Panc1 (cell line): ENCODE results near the gene SSUH2. TPM values are rescaled to one million over a fixed set of nuclear protein-coding genes. Genes with fewer than 3 reads are reported as not detected.

ENCODE experiments used
- ATAC-seq: fragments of 200-7000 bp; cut with Tn5 transposase; 2 replicates; pipeline ENCODE4 v1.9.1; 2020; ENCODE audit warnings: mild to moderate bottlenecking, moderate library complexity
- BruUV-seq: library from RNA; stranded (reverse); fragments of 400-500 nt; replicated peaks from 2 replicates; lab custom pipeline; 2021; lab: Mats Ljungman, UMichigan
- CTCF ChIA-PET: fragments of 300-600 bp; sonication (Branson Sonifier 250); formaldehyde crosslinking; loops from one replicate; lab custom pipeline; 2022; ENCODE audit warnings: antibody characterized with exemption; lab: Charles Lee
- POLR2A ChIA-PET: fragments of 300-600 bp; sonication (Branson Sonifier 250); formaldehyde crosslinking; loops from one replicate; lab custom pipeline; 2022; ENCODE audit warnings: antibody characterized with exemption; lab: Charles Lee
- DNase-seq: peaks from one replicate; pipeline ENCODE4 v3.0.0-alpha.2; 2010; ENCODE audit warnings: low read depth, low spot score
- H3K27ac ChIP-seq: 2 replicates; pipeline ENCODE4 v1.5.1; 2011; ENCODE audit warnings: mild to moderate bottlenecking, low read length, inconsistent platforms
- H3K27me3 ChIP-seq: fragments of 200-500 bp; sonication (Bioruptor generic); 2 replicates; pipeline ENCODE4 v1.6.0; 2014; ENCODE audit warnings: low read length, inconsistent platforms; ENCODE audit not compliant: control insufficient read depth, insufficient read depth
- H3K36me3 ChIP-seq: fragments of 200-500 bp; sonication (Bioruptor generic); 2 replicates; pipeline ENCODE4 v1.5.1; 2014; ENCODE audit warnings: inconsistent platforms, mild to moderate bottlenecking, low read length, moderate library complexity; ENCODE audit not compliant: control insufficient read depth, insufficient read depth
- H3K4me1 ChIP-seq: 2 replicates; pipeline ENCODE4 v1.5.1; 2011; ENCODE audit warnings: inconsistent platforms, mild to moderate bottlenecking, low read length, moderate library complexity; ENCODE audit not compliant: control insufficient read depth, insufficient read depth
- H3K4me3 ChIP-seq, 2 experiments: 2 replicates each; pipeline ENCODE4 v1.5.1; 2011 to 2012; ENCODE audit warnings: low read depth in 2 of 2, low read length in 2 of 2, mild to moderate bottlenecking in 2 of 2, inconsistent platforms in 1 of 2, moderate library complexity in 1 of 2
- H3K9me3 ChIP-seq: fragments of 200-500 bp; sonication (Bioruptor generic); 2 replicates; pipeline ENCODE4 v1.5.1; 2014; ENCODE audit warnings: low read depth, mild to moderate bottlenecking, inconsistent platforms, low read length, moderate library complexity; ENCODE audit not compliant: control insufficient read depth, insufficient read depth
- POLR2AphosphoS5 ChIP-seq: IDR thresholded peaks from 2 replicates; pipeline ENCODE4 v1.6.1; 2012; ENCODE audit warnings: mild to moderate bottlenecking, low read depth, low read length, moderate library complexity
- SIN3A ChIP-seq: IDR thresholded peaks from 2 replicates; pipeline ENCODE4 v1.6.1; 2012; ENCODE audit warnings: low read depth, mild to moderate bottlenecking, low read length, moderate library complexity, borderline replicate concordance; ENCODE audit not compliant: insufficient read depth
- TCF7L2 ChIP-seq: IDR thresholded peaks from 2 replicates; pipeline ENCODE4 v1.6.1; 2011; ENCODE audit warnings: mild to moderate bottlenecking, low read depth, low read length, inconsistent platforms
- in situ Hi-C: cut with HindIII; loops from 2 replicates; pipeline ENCODE4 v1.10.0; 2016; ENCODE audit warnings: low sequenced_read_pairs, low pct_unique_long_range_greater_than_20kb
- intact Hi-C: fragments of 100-400 bp; cut with micrococcal nuclease; formaldehyde crosslinking; loops from one replicate; pipeline ENCODE4 v1.10.0; 2022; ENCODE audit not compliant: unreplicated experiment
- total RNA-seq: library from RNA; stranded (reverse); gene quantifications from one replicate; pipeline ENCODE4 v1.2.1, GENCODE V29; 2021; ENCODE audit not compliant: unreplicated experiment
- TF ChIP-seq, protein P1 (sequence below): fragments of 450-650 bp; IDR thresholded peaks from 2 replicates; pipeline ENCODE4 v1.5.1; 2017; ENCODE audit warnings: mild to moderate bottlenecking
- TF ChIP-seq, protein P2 (sequence below), 2 experiments: IDR thresholded peaks; 2 replicates each; pipeline ENCODE4 v1.6.1; 2011 to 2012; ENCODE audit warnings: low read depth in 2 of 2, control low read depth in 1 of 2, low read length in 1 of 2, mild to moderate bottlenecking in 1 of 2, moderate library complexity in 1 of 2; ENCODE audit not compliant: insufficient read depth in 1 of 2

SSUH2 gene
- total RNA-seq, 1 experiment from 2014 or later = not detected

DNA sequence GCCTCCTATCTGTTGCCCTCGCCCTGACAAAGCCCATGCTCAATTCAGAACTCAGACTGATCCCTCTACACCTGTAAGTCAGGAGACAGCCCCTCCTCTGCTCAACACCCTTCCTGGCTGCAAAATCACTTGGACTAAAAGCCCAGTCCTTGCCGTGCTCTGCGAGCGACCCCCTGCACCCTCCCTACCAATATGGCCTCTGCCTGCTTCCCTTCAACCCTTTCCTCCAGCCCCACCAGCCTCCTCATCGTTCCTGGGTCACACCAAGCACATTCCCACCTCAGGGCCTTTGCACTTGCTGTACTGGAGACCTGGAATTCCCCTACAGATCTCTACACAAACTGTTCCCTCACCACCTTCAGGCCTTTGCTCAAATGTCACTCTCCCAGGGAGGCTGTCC is 5.2 kb upstream of the SSUH2 start:
- no peak overlapping the region for H3K4me3 ChIP-seq
- no peak overlapping the region for H3K27ac ChIP-seq
- in situ Hi-C loops (no loop called here), intact Hi-C loops (no loop called here)
- no peaks in the 10 kb centered on the region for H3K9me3 ChIP-seq
- H3K27me3 ChIP-seq = no peaks in the 10 kb centered on the region
- ChIA-PET CTCF (no interaction called here), POLR2A (no interaction called here)
- no peak for DNase-seq
- no peak for ATAC-seq
- BruUV-seq = no TSS peak
- H3K4me1 ChIP-seq = no peaks in the 10 kb centered on the region; the same call in 1 of the 2 replicates
- H3K36me3 ChIP-seq = no peaks in the 10 kb centered on the region
- TF ChIP-seq, protein P1, sequence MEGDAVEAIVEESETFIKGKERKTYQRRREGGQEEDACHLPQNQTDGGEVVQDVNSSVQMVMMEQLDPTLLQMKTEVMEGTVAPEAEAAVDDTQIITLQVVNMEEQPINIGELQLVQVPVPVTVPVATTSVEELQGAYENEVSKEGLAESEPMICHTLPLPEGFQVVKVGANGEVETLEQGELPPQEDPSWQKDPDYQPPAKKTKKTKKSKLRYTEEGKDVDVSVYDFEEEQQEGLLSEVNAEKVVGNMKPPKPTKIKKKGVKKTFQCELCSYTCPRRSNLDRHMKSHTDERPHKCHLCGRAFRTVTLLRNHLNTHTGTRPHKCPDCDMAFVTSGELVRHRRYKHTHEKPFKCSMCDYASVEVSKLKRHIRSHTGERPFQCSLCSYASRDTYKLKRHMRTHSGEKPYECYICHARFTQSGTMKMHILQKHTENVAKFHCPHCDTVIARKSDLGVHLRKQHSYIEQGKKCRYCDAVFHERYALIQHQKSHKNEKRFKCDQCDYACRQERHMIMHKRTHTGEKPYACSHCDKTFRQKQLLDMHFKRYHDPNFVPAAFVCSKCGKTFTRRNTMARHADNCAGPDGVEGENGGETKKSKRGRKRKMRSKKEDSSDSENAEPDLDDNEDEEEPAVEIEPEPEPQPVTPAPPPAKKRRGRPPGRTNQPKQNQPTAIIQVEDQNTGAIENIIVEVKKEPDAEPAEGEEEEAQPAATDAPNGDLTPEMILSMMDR = no peak
- TF ChIP-seq, protein P2, sequence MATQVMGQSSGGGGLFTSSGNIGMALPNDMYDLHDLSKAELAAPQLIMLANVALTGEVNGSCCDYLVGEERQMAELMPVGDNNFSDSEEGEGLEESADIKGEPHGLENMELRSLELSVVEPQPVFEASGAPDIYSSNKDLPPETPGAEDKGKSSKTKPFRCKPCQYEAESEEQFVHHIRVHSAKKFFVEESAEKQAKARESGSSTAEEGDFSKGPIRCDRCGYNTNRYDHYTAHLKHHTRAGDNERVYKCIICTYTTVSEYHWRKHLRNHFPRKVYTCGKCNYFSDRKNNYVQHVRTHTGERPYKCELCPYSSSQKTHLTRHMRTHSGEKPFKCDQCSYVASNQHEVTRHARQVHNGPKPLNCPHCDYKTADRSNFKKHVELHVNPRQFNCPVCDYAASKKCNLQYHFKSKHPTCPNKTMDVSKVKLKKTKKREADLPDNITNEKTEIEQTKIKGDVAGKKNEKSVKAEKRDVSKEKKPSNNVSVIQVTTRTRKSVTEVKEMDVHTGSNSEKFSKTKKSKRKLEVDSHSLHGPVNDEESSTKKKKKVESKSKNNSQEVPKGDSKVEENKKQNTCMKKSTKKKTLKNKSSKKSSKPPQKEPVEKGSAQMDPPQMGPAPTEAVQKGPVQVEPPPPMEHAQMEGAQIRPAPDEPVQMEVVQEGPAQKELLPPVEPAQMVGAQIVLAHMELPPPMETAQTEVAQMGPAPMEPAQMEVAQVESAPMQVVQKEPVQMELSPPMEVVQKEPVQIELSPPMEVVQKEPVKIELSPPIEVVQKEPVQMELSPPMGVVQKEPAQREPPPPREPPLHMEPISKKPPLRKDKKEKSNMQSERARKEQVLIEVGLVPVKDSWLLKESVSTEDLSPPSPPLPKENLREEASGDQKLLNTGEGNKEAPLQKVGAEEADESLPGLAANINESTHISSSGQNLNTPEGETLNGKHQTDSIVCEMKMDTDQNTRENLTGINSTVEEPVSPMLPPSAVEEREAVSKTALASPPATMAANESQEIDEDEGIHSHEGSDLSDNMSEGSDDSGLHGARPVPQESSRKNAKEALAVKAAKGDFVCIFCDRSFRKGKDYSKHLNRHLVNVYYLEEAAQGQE (IDR thresholded peaks at IDR 0.05; ENCODE audit: insufficient read depth in 1 of 2, low read depth in 2 of 2, low read length in 1 of 2) = no peak
- no peak for TF ChIP-seq TCF7L2
- no peak for TF ChIP-seq SIN3A
- no peak for TF ChIP-seq POLR2AphosphoS5

DNA sequence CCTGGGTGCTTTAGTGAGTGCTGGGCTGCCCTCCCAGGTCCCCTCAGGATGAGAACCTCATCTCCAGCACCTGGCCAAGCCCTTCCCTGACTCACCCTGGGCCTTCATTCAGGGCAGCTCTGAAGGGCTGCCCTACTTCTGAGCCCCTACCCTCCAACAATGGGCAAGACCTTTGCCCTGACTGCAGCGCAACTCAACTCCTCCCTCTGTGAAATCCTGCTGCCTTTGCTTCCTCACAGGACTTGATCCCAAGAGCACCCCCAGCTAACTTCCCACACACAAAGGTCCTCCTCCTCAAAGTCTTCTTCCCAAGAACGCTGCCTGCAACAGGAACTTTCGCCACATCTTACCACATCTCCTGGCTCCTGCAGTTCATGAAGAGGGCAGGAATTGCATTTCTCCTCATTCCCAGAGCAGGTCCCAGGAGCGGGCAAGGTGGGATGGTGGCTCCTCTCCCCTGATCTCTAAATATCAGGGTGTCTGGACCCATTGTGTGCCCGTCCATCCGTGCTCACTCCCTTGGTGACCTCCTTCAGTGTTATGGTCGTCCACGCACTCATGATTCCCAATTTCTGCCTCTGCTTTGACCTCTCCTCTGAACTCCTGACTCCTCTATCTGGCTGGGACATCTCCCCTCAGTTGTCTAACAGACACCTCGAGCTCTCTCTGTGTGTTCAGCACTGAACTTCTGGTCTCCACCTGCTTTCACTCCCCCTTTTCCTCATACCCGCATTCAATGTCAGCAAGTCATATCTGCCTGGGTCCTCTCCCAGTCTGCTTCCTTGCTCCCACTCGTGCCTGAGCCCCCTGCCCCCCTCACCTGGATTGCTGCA is 4.5 kb upstream of the SSUH2 start:
- in situ Hi-C loops (no loop called here), intact Hi-C loops (no loop called here)
- ATAC-seq = no peak
- no TSS peak for BruUV-seq
- no peak overlapping the region for H3K4me3 ChIP-seq
- no peaks in the 10 kb centered on the region; the same call in 1 of the 2 replicates for H3K4me1 ChIP-seq
- ChIA-PET CTCF (no interaction called here), POLR2A (no interaction called here)
- no peaks in the 10 kb centered on the region for H3K9me3 ChIP-seq
- H3K36me3 ChIP-seq = no peaks in the 10 kb centered on the region
- no peak for DNase-seq
- no peak overlapping the region for H3K27ac ChIP-seq
- TF ChIP-seq POLR2AphosphoS5 = no peak
- TF ChIP-seq, protein P2 (IDR thresholded peaks at IDR 0.05; ENCODE audit: insufficient read depth in 1 of 2, low read depth in 2 of 2, low read length in 1 of 2) = no peak
- H3K27me3 ChIP-seq = no peaks in the 10 kb centered on the region
